Endothelial cell (in vitro differentiated cells): ENCODE data around the gene BMI1. TPM values are rescaled to one million over a fixed set of nuclear protein-coding genes. Genes with fewer than 3 reads are reported as not detected.

ENCODE experiments used
- DNase-seq: peaks from one replicate; pipeline ENCODE4 v3.0.0; 2021; ENCODE audit warnings: low spot score
- H3K27ac Mint-ChIP-seq: one replicate; pipeline ENCODE4 v1.8.0; 2021; ENCODE audit warnings: mixed read lengths, inconsistent platforms; ENCODE audit not compliant: unreplicated experiment
- H3K27me3 Mint-ChIP-seq: one replicate; pipeline ENCODE4 v1.8.0; 2021; ENCODE audit warnings: mild to moderate bottlenecking, moderate library complexity, mixed read lengths, inconsistent platforms; ENCODE audit not compliant: unreplicated experiment
- H3K36me3 Mint-ChIP-seq: one replicate; pipeline ENCODE4 v1.8.0; 2021; ENCODE audit warnings: mild to moderate bottlenecking, low read depth, mixed read lengths, inconsistent platforms; ENCODE audit not compliant: unreplicated experiment
- H3K4me1 Mint-ChIP-seq: one replicate; pipeline ENCODE4 v1.8.0; 2021; ENCODE audit warnings: mild to moderate bottlenecking, mixed read lengths, inconsistent platforms; ENCODE audit not compliant: unreplicated experiment
- H3K4me3 Mint-ChIP-seq: one replicate; pipeline ENCODE4 v1.8.0; 2021; ENCODE audit warnings: mild to moderate bottlenecking, mixed read lengths, inconsistent platforms; ENCODE audit not compliant: unreplicated experiment
- H3K9me3 Mint-ChIP-seq: one replicate; pipeline ENCODE4 v1.8.0; 2021; ENCODE audit warnings: mixed read lengths, inconsistent platforms; ENCODE audit not compliant: unreplicated experiment
- CTCF ChIP-seq: fragments of 200-600 bp; sonication (generic); IDR thresholded peaks from one replicate; pipeline ENCODE4 v1.5.0; 2021; ENCODE audit warnings: antibody characterized with exemption; ENCODE audit not compliant: unreplicated experiment
- total RNA-seq: library from RNA; stranded (reverse); fragmentation: NEBNext Ultra II Directional; extraction: Animal tissue kit (Norgen Biotek cat#: 25700); gene quantifications from one replicate; pipeline ENCODE4 v1.2.1, GENCODE V29; 2021; ENCODE audit not compliant: unreplicated experiment

BMI1 gene
- total RNA-seq, 1 donor from 2014 or later: 23.6 TPM

DNA sequence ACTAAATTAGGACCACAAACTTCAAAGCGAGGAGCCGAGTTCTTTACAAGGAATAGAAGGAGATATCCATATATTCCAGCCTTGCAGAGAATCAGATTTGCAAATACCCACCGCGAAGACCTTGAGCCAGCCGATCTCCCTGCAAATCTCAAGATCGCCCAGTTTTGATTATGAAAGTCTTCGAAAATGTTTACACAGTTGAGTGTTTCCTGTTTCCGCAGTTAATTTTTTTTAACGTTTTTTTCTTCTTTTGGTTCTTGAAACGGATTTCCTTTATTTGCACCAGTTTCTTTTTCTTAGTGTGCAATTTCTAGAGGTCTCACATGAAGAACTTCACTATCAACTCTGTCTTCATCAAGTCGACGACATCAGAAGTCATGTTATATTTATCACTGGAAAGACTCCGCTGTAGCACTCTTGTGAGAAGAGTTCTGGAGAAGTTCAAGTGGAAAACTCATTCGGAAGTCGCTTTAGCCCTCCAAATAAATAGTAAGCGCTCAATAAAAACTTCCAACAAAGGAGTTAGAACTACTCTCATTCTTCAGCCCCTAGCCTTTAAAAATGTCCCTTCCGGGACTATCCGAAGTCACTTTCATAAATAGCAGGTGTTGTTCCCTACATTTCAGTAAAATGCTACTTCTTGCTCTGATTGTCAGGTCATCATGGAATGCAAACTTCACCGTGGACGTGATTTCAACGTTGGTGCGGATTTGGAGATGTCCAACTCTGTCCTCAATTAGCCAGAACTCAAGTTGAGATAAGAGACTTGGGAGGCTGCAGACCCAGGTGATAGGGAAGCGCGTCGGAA lies 12.5 kb downstream of the BMI1 start:
- peaks cover 13% of the 10 kb centered on the region for H3K36me3 Mint-ChIP-seq
- H3K27ac Mint-ChIP-seq: peak overlapping the region; percentile 53
- H3K9me3 Mint-ChIP-seq: no peaks in the 10 kb centered on the region
- TF ChIP-seq CTCF: no peak
- H3K4me3 Mint-ChIP-seq: peak overlapping the region; percentile 85
- H3K4me1 Mint-ChIP-seq: peaks cover 13% of the 10 kb centered on the region
- H3K27me3 Mint-ChIP-seq: peaks cover 17% of the 10 kb centered on the region
- no peak for DNase-seq

DNA sequence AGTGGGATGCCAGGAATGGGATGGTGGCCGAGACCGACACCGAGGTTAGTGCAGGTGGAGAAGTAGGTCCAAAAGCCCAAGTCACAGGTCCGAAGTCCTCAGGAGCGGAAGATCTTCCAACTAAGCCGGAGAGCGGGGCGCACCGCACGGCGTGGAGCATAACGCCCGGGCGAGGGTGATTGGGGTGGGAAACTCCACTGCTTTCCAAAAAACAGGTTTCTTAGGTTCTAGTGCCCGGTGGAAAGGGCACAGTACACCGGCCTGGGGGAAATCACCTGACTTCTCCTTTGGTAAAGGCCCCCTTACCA lies 13.0 kb downstream of the BMI1 start:
- H3K4me3 Mint-ChIP-seq: peak overlapping the region; percentile 85
- no peaks in the 10 kb centered on the region for H3K9me3 Mint-ChIP-seq
- no peak for TF ChIP-seq CTCF
- peaks cover 13% of the 10 kb centered on the region for H3K36me3 Mint-ChIP-seq
- no peak for DNase-seq
- peaks cover 17% of the 10 kb centered on the region for H3K27me3 Mint-ChIP-seq
- H3K4me1 Mint-ChIP-seq: peaks cover 13% of the 10 kb centered on the region
- peak overlapping the region; percentile 53 for H3K27ac Mint-ChIP-seq

DNA sequence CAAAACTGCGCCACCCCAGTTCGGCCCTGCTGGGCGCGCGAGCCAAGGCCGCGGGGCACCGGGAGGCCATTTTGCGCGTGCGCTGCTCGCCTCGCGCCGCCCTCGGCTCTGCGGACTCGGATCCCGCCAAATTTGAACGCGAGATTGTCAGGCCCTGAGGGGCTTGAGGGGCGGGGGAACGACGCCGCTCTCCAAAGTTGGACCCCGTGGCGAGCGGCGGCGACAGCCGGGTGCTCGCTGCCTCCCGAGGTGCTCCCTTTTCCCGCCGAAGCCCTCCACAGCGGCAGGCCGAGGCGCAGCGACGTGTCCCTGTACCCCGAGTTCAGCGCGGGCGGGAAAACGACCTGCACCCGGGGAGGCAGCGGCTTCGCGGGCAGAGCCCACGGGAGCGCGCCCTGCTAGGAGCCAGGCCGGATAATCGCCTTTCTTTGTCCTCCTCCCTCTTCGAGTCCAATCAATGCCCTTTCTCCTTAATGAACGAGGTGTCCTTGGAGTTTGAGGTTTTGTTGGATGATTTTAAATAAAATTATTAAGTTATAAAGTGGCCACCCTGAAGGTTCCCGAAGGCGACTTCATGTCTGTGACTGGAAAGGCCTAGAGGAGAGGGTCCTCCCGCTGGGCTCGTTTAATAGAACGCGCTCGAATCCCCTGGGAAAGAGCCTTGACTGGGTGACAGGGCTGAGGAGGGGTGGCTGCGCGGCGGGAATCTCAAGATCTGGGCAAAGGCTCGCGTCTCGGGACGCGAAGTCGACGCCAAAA lies 13.7 kb downstream of the BMI1 start:
- H3K9me3 Mint-ChIP-seq: no peaks in the 10 kb centered on the region
- H3K27me3 Mint-ChIP-seq: peaks cover 16% of the 10 kb centered on the region
- DNase-seq: peak; percentile 56
- no peak overlapping the region for H3K4me3 Mint-ChIP-seq
- H3K4me1 Mint-ChIP-seq: peaks cover 13% of the 10 kb centered on the region
- peaks cover 7% of the 10 kb centered on the region for H3K36me3 Mint-ChIP-seq
- no peak for TF ChIP-seq CTCF
- no peak overlapping the region for H3K27ac Mint-ChIP-seq

DNA sequence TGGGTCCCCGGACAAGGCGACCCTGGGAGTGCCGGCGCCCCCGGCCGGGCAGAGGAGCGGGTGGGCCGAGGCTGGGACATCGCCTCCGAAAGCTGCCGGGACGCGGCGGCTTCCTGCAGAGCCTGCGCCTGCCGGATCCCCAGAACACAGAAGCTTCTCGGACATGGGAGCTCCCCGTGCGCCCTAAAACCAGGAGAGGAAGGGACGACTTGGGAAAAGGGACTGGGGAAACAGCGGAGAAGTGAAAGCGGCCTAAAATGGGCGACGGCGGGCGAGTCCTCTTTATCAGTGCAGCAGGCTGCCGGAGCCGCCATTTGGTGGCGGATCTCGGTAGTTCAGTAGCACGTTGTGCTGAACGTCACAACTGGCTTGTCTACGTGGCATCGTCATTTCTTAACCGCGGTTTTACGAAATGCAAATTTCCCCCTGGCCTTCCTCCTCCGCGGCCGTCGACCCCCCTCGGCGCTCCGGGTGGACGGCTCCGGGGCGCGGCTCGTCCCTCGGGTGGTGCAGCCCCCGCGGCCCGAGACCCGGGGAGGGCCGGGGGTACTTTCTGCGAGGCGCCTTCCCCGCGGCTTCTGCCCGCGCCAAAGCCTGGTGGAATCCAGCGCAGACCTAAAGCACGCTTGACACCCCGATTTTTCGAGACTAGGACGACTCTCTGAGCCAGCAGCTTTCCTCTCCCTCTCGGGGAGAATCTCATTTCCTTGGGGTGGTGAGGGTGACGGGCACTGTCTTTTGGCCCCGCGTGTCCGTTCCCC lies 14.5 kb downstream of the BMI1 start:
- Mint-ChIP-seq H3K4me3 (no peak overlapping the region), H3K4me1 (peaks cover 15% of the 10 kb centered on the region), H3K36me3 (peaks cover 4% of the 10 kb centered on the region), H3K27me3 (peaks cover 21% of the 10 kb centered on the region), H3K9me3 (no peaks in the 10 kb centered on the region), H3K27ac (no peak overlapping the region)
- DNase-seq: no peak
- TF ChIP-seq CTCF: no peak
